ENCODE measurements around the gene ZNF667. TPM values are rescaled to one million over a fixed set of nuclear protein-coding genes. Genes with fewer than 3 reads are reported as not detected.
A peak's percentile ranks its signal among the peaks of the same experiment; 100 is the strongest.

The ZNF667 gene
- total RNA-seq (2013) = 0.12 TPM
- polyA plus RNA-seq (under 1 TPM in 1 of 3 donors, not detected in 2; 0.14 TPM), polyA minus RNA-seq (under 0.01 TPM in 1 of 2 replicates, not detected in the other), total RNA-seq (0.07 to 6.3 (median 0.17) reads per million in 11 experiments)

DNA sequence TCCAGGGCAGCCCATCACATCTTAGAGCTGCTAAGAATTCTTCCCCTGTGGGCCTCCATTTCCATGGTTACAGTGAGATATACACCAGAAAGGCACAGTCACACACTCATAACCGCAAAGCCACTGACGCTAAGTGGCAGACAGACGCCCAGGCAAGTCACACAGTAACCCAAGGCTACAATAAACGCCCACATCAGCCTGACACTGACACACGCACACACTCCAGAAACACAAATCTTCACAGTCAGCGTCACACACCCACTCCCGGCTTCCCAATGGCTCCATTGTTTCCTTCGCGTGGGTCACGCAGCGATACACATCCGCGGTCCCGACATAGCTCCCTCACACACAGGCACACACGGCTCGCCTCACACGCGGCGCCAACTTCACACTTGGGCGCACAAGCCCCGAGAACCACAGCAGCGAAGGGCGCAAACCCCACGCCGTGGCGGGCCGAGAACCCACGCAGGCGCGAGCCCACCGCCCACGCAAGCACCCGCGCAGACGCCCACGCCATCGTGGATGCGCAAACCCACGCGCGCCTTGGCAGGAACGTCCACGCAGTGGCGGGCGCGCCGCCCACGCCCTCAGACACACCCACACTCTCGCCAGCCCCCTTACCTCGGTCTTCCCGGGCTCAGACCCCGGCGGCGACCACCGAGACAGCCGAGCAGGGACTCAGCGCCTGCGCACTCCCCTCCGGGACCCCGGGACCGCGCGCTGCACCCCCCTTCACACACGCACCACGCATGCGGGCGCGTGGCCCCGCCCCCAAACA lies at the start of gene ZNF667:
ZNF667 (minus strand) TSS at position 695 of the 778 bp plus-strand sequence. CDS start 14,975 bp downstream, outside the sequence.
- WGBS (ENCODE audit: insufficient coverage) = under 1% methylated on average over 69 of the region's 69 CpGs
- Histone ChIP-seq H3K4me2 (replicated peaks; ENCODE audit: extremely low read depth, low read length, poor library complexity, severe bottlenecking) (peak within 1 kb of the TSS; percentile 80), H3K9me3 (replicated peaks in 1 of 2; ENCODE audit: control insufficient read depth in 1 of 2, insufficient read depth in 1 of 2, low read length in 2 of 2) (peaks cover 87 to 90% of the 10 kb centered on the region in 2 donors), H3K27ac (ENCODE audit: low read depth in 1 of 2, low read length in 2 of 2) (no peak within 1 kb of the TSS), H3K9ac (ENCODE audit: insufficient read depth, low read length, poor library complexity, severe bottlenecking) (peak within 1 kb of the TSS; percentile 6), H3K4me1 (ENCODE audit: control insufficient read depth in 1 of 2, insufficient read depth in 2 of 2, low read length in 2 of 2) (peaks cover 11 to 17% of the 10 kb centered on the region in 2 donors), H4K20me1 (ENCODE audit: insufficient read depth, low read length) (no peaks in the 10 kb centered on the region), H3K4me3 (replicated peaks in 1 of 3; ENCODE audit: low read depth in 2 of 3, low read length in 3 of 3) (peak within 1 kb of the TSS; percentile 24 to 74 (median 41)), H3K36me3 (replicated peaks in 1 of 2; ENCODE audit: control insufficient read depth in 1 of 2, insufficient read depth in 2 of 2, low read length in 2 of 2) (no peaks in the 10 kb centered on the region), H3K27me3 (ENCODE audit: control insufficient read depth in 2 of 2, insufficient read depth in 2 of 2, low read length in 2 of 2) (peaks cover 0 to 9% of the 10 kb centered on the region in 2 donors), H2AFZ (ENCODE audit: insufficient read depth, low read depth, low read length, poor library complexity, severe bottlenecking) (peak within 1 kb of the TSS; percentile 82), H3K79me2 (ENCODE audit: insufficient read depth, low read length) (no peaks in the 10 kb centered on the region)
- peak within 1 kb of the TSS; percentile 78 to 92 for H3K4me3 Mint-ChIP-seq
- intact Hi-C loops (cut with micrococcal nuclease) = no loop called here
- H3K36me3 Mint-ChIP-seq = peaks cover 3 to 4% of the 10 kb centered on the region in 2 donors
- H3K4me1 Mint-ChIP-seq = peaks cover 17% of the 10 kb centered on the region
- H3K27ac Mint-ChIP-seq = peak within 1 kb of the TSS in 2 of 7 donors; percentile 69 to 85
- H3K9me3 Mint-ChIP-seq = peaks cover 64 to 97% (median 91%) of the 10 kb centered on the region in 7 donors
- TF ChIP-seq, protein P1, sequence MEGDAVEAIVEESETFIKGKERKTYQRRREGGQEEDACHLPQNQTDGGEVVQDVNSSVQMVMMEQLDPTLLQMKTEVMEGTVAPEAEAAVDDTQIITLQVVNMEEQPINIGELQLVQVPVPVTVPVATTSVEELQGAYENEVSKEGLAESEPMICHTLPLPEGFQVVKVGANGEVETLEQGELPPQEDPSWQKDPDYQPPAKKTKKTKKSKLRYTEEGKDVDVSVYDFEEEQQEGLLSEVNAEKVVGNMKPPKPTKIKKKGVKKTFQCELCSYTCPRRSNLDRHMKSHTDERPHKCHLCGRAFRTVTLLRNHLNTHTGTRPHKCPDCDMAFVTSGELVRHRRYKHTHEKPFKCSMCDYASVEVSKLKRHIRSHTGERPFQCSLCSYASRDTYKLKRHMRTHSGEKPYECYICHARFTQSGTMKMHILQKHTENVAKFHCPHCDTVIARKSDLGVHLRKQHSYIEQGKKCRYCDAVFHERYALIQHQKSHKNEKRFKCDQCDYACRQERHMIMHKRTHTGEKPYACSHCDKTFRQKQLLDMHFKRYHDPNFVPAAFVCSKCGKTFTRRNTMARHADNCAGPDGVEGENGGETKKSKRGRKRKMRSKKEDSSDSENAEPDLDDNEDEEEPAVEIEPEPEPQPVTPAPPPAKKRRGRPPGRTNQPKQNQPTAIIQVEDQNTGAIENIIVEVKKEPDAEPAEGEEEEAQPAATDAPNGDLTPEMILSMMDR (IDR thresholded peaks at IDR 0.05) = no peak
- DNase-seq = peak in 1 of 3 donors; percentile 3
- H3K27me3 Mint-ChIP-seq (ENCODE audit: low read depth in 3 of 3) = peaks cover 13 to 23% (median 20%) of the 10 kb centered on the region in 3 donors

DNA sequence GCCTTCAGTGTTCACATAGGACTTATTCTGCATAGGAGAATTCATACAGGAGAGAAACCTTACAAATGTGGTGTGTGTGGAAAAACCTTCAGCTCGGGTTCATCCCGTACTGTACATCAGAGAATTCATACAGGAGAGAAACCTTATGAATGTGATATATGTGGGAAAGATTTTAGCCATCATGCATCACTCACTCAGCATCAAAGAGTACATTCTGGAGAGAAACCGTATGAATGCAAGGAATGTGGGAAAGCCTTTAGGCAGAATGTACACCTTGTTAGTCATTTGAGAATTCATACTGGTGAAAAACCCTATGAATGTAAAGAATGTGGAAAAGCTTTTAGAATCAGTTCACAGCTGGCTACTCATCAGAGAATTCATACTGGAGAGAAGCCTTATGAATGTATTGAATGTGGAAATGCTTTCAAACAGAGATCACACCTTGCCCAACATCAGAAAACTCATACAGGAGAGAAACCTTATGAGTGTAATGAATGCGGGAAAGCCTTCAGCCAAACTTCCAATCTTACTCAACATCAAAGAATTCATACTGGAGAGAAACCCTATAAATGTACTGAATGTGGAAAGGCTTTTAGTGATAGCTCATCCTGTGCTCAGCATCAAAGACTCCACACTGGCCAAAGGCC lies 48.2 kb upstream of the ZNF667 start:
- Histone ChIP-seq H3K4me1 (ENCODE audit: control insufficient read depth in 1 of 2, insufficient read depth in 2 of 2, low read length in 2 of 2) (no peaks in the 10 kb centered on the region), H3K27ac (ENCODE audit: low read depth in 1 of 2, low read length in 2 of 2) (no peak overlapping the region), H3K36me3 (replicated peaks in 1 of 2; ENCODE audit: control insufficient read depth in 1 of 2, insufficient read depth in 2 of 2, low read length in 2 of 2) (no peaks in the 10 kb centered on the region), H3K27me3 (ENCODE audit: control insufficient read depth in 2 of 2, insufficient read depth in 2 of 2, low read length in 2 of 2) (no peaks in the 10 kb centered on the region), H4K20me1 (ENCODE audit: insufficient read depth, low read length) (no peaks in the 10 kb centered on the region), H2AFZ (ENCODE audit: insufficient read depth, low read depth, low read length, poor library complexity, severe bottlenecking) (no peak overlapping the region), H3K9me3 (replicated peaks in 1 of 2; ENCODE audit: control insufficient read depth in 1 of 2, insufficient read depth in 1 of 2, low read length in 2 of 2) (peaks cover 62 to 100% of the 10 kb centered on the region in 2 donors), H3K79me2 (ENCODE audit: insufficient read depth, low read length) (no peaks in the 10 kb centered on the region), H3K9ac (ENCODE audit: insufficient read depth, low read length, poor library complexity, severe bottlenecking) (no peak overlapping the region), H3K4me3 (replicated peaks in 1 of 3; ENCODE audit: low read depth in 2 of 3, low read length in 3 of 3) (peak overlapping the region in 1 of 3 experiments; percentile 43), H3K4me2 (replicated peaks; ENCODE audit: extremely low read depth, low read length, poor library complexity, severe bottlenecking) (no peak overlapping the region)
- no peak for DNase-seq
- no CpG with 5 or more reads among the region's 4 CpGs for WGBS (ENCODE audit: insufficient coverage)
- no peak overlapping the region for H3K27ac Mint-ChIP-seq
- H3K36me3 Mint-ChIP-seq = peaks cover 0 to 2% of the 10 kb centered on the region in 2 donors
- intact Hi-C loops (cut with micrococcal nuclease) = no loop called here
- H3K27me3 Mint-ChIP-seq (ENCODE audit: low read depth in 3 of 3) = peaks cover 0 to 2% (median 0%) of the 10 kb centered on the region in 3 donors
- H3K4me1 Mint-ChIP-seq = no peaks in the 10 kb centered on the region
- TF ChIP-seq, protein P1 (IDR thresholded peaks at IDR 0.05) = no peak
- H3K4me3 Mint-ChIP-seq = no peak overlapping the region
- H3K9me3 Mint-ChIP-seq = peaks cover 57 to 99% (median 91%) of the 10 kb centered on the region in 7 donors
